ENCODE results near the gene APP.

APP gene

GRCh38 chr21:26170471-26171257 lies at the start of gene APP:
TSS of gene APP (minus strand) at chr21:26170770. CDS start at chr21:26170620, 150 bp downstream.
- peak; percentile 89 for DNase-seq

GRCh38 chr21:26212220-26212619 lies 41.6 kb upstream of the APP start:
- no peak for DNase-seq

GRCh38 chr21:26210614-26211013 lies 40.0 kb upstream of the APP start:
- no peak for DNase-seq

- no peak for DNase-seq
Measured at GRCh38 chr21:26207021-26207420, 36.5 kb upstream of the APP start.

- no peak for DNase-seq
Measured at GRCh38 chr21:26199456-26199855, 28.9 kb upstream of the APP start.

- DNase-seq: no peak
Measured at GRCh38 chr21:26195708-26196107, 25.1 kb upstream of the APP start.

- DNase-seq: no peak
Measured at GRCh38 chr21:26194811-26195251, 24.3 kb upstream of the APP start.

- no peak for DNase-seq
Measured at GRCh38 chr21:26194326-26194725, 23.8 kb upstream of the APP start.

- DNase-seq: no peak
Measured at GRCh38 chr21:26191609-26192008, 21.0 kb upstream of the APP start.

GRCh38 chr21:26188422-26188821 lies 17.9 kb upstream of the APP start:
- DNase-seq: peak; percentile 47

- no peak for DNase-seq
Measured at GRCh38 chr21:26185446-26185845, 14.9 kb upstream of the APP start.

- DNase-seq: no peak
Measured at GRCh38 chr21:26185021-26185420, 14.5 kb upstream of the APP start.

- no peak for DNase-seq
Measured at GRCh38 chr21:26179501-26179900, 8.9 kb upstream of the APP start.

GRCh38 chr21:26177746-26178426 lies 7.3 kb upstream of the APP start:
- no peak for DNase-seq

GRCh38 chr21:26177187-26177586 lies 6.6 kb upstream of the APP start:
- no peak for DNase-seq

- DNase-seq: no peak
Measured at GRCh38 chr21:26171258-26172100, 909 bp upstream of the APP start.

GRCh38 chr21:26169611-26170470 lies 729 bp downstream of the APP start:
- peak; percentile 61 for DNase-seq

GRCh38 chr21:26169061-26169610 lies 1.4 kb downstream of the APP start:
- peak; percentile 48 for DNase-seq

GRCh38 chr21:26168371-26168770 lies 2.2 kb downstream of the APP start:
- DNase-seq: peak; percentile 53

- no peak for DNase-seq
Measured at GRCh38 chr21:26167593-26167992, 3.0 kb downstream of the APP start.

- no peak for DNase-seq
Measured at GRCh38 chr21:26165331-26165730, 5.2 kb downstream of the APP start.

GRCh38 chr21:26164311-26164710 lies 6.3 kb downstream of the APP start:
- DNase-seq: no peak

All from suppressor macrophage treated with lipopolysaccharide for 4 hours (primary cell).